SK-N-MC (cell line): Measurements from ENCODE around the gene OSMR.
A peak's percentile ranks its signal among the peaks of the same experiment; 100 is the strongest.

Source experiments
- DNase-seq: peaks from one replicate; pipeline ENCODE4 v3.0.0-alpha.2; 2011; ENCODE audit warnings: low read depth, low spot score
- H3K27ac ChIP-seq: fragments of 200-600 bp; sonication (generic); 2 replicates; pipeline ENCODE4 v1.5.1; 2016; ENCODE audit warnings: mixed run types
- H3K36me3 ChIP-seq: fragments of 200-600 bp; sonication (generic); 2 replicates; pipeline ENCODE4 v1.6.1; 2017; ENCODE audit warnings: antibody characterized with exemption, low read length, mixed read lengths; ENCODE audit not compliant: insufficient read depth
- H3K4me3 ChIP-seq: fragments of 200-600 bp; sonication (generic); 2 replicates; pipeline ENCODE4 v1.5.1; 2016
- H3K9ac ChIP-seq: fragments of 200-600 bp; sonication (generic); 2 replicates; pipeline ENCODE4 v1.8.0; 2017; ENCODE audit warnings: mixed run types, mixed read lengths; ENCODE audit not compliant: insufficient read length
- H3K9me3 ChIP-seq: fragments of 200-600 bp; sonication (generic); 2 replicates; pipeline ENCODE4 v1.6.1; 2017; ENCODE audit warnings: low read depth, mild to moderate bottlenecking, antibody characterized with exemption, low read length, moderate library complexity, mixed read lengths
- EZH2 ChIP-seq: fragments of 200-600 bp; sonication (generic); IDR thresholded peaks from one replicate; pipeline ENCODE4 v1.6.1; 2017; ENCODE audit warnings: antibody characterized with exemption
- FOXP2 ChIP-seq: optimal IDR thresholded peaks from 2 replicates; pipeline ENCODE3; 2011; ENCODE audit warnings: mild to moderate bottlenecking, moderate library complexity; ENCODE audit not compliant: insufficient read depth; ENCODE audit errors: extremely low read length, control extremely low read depth
- POLR2AphosphoS5 ChIP-seq: IDR thresholded peaks from 2 replicates; pipeline ENCODE4 v1.6.1; 2012; ENCODE audit warnings: mild to moderate bottlenecking, low read depth, low read length, borderline replicate concordance

OSMR gene

DNA sequence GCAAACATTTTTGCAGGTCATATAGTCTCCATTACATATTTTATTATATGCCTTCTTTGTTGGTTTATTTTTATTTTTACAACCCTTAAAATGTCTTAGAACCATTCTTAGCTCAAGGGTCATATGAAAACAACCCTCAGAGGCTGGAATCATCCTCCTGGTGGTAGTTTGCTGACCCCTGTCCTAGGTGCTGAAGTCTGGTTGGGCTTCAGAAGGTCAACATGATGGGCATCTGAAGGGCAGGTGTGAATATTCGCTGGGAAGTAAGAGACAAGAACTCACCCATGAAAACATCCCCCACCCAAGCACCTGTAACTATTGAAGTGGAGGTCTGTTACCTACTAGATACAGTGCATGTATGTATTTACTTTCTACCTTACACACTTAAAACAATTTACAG is 75.4 kb downstream of the OSMR start:
- DNase-seq, result no peak
- Histone ChIP-seq H3K9me3 (no peaks in the 10 kb centered on the region), H3K4me3 (no peak overlapping the region), H3K36me3 (peaks cover 23% of the 10 kb centered on the region), H3K9ac (no peak overlapping the region), H3K27ac (no peak overlapping the region)
- no peak for TF ChIP-seq EZH2
- no peak for TF ChIP-seq FOXP2
- TF ChIP-seq POLR2AphosphoS5, result no peak

- no peak overlapping the region for H3K27ac ChIP-seq
- H3K9ac ChIP-seq, result no peak overlapping the region
- TF ChIP-seq POLR2AphosphoS5, result no peak
- no peak for TF ChIP-seq EZH2
- TF ChIP-seq FOXP2, result no peak
- no peak overlapping the region for H3K4me3 ChIP-seq
- peak; percentile 32 for DNase-seq
- H3K9me3 ChIP-seq, result no peaks in the 10 kb centered on the region
- H3K36me3 ChIP-seq, result peaks cover 34% of the 10 kb centered on the region
Observed at GRCh38 chr5:38922199-38922598, 76.4 kb downstream of the OSMR start.

DNA sequence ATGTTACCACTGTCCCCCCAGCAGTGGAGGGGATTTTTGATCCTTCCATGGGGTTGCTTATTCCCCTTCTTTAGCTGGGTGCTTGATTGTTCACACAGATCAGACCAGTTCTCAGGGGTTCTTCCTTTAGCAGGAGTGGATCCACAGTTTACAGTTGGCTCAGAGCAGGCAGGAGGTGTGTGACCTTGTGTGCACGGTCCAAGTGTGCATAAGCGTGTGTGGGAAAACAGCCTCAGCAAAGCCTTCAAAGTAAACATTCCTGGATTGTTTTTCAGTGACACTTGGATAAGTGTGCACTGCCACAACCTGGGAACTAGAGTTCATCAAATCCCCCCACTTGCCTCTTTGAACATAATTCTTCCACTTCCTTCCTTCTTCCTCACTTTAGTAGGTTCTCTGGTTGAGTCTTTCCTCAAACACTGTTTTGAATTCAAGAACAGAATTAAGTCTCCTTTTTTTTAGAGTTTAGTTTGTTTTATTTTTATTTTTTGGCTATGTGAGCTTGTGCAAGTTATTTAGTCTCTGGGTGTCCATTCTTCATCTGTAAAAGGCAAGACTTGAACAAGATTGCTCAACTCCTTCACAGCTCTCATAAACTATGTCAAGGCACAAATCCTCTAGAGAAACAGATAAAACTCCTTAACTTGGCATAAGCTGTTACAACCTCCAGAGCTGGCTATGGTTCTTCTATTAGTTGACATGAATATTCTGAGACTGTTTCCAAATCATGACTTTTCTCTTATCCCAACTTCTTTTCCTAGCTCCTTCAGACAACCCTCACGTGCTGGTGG is 78.0 kb downstream of the OSMR start:
- TF ChIP-seq POLR2AphosphoS5, result no peak
- TF ChIP-seq FOXP2, result no peak
- TF ChIP-seq EZH2, result no peak
- Histone ChIP-seq H3K9ac (no peak overlapping the region), H3K9me3 (no peaks in the 10 kb centered on the region), H3K4me3 (no peak overlapping the region), H3K27ac (no peak overlapping the region), H3K36me3 (peaks cover 38% of the 10 kb centered on the region)
- DNase-seq, result peak; percentile 14

DNA sequence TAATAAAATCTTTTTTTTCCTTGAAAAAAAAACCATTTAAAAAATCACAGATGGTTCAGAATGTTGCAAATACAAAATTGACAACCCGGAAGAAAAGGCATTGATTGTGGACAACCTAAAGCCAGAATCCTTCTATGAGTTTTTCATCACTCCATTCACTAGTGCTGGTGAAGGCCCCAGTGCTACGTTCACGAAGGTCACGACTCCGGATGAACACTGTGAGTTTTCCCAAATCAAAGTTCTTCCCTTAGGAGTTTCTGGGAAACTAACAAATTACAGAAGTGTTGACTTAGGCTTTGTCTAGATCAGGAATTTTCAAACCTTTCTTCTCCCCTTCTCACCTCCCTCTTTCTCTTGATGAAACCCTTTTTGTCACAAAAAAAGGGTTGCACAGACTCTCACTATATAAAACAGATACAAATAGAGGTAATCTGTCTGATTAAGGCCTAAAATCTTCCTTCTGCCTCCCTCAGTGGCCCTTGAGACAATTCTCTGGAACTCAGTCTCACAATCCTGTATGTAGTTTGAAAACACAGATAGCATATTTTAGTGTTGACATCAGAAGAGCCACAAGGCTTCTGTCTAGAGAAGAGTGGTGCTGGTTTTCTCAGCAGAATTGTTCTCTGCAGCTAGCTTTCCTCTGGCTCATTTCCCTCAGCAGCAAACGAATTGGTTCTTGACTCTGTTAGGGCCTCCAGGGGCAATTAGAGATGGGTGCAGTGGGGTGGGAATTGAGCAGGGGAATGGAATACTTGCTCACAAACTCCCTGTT is 79.5 kb downstream of the OSMR start:
- no peak for DNase-seq

DNA sequence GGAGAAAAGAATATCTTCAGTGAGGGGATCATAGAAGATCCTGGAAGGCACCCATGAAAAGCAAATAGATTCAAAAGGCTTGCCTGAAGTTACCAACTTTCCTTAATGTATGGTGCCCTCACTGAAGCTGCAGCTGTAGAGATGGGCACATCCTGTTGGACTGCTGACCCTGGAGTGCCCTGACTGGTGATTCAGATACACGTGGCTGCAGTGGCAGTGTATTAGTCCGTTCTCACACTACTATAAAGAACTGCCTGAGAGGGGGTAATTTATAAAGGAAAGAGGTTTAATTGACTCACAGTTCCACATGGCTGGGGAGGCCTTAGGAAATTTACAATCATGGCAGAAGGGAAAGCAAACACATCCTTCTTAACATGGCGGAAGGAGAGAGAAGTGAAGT is 80.3 kb downstream of the OSMR start:
- Histone ChIP-seq H3K4me3 (no peak overlapping the region), H3K9me3 (no peaks in the 10 kb centered on the region), H3K27ac (no peak overlapping the region), H3K9ac (no peak overlapping the region), H3K36me3 (peaks cover 37% of the 10 kb centered on the region)
- TF ChIP-seq POLR2AphosphoS5, result no peak
- no peak for TF ChIP-seq EZH2
- no peak for TF ChIP-seq FOXP2
- DNase-seq, result no peak

More for the DNA sequence above, 79.5 kb downstream of the OSMR start:
- Histone ChIP-seq H3K36me3 (peaks cover 37% of the 10 kb centered on the region), H3K4me3 (no peak overlapping the region), H3K27ac (no peak overlapping the region), H3K9ac (no peak overlapping the region), H3K9me3 (no peaks in the 10 kb centered on the region)
- no peak for TF ChIP-seq POLR2AphosphoS5
- no peak for TF ChIP-seq EZH2
- TF ChIP-seq FOXP2, result no peak

GRCh38 chr5:38927470-38927869 is 81.7 kb downstream of the OSMR start:
- TF ChIP-seq EZH2 (no peak), FOXP2 (no peak), POLR2AphosphoS5 (no peak)
- Histone ChIP-seq H3K9ac (no peak overlapping the region), H3K27ac (no peak overlapping the region), H3K4me3 (no peak overlapping the region), H3K36me3 (peaks cover 36% of the 10 kb centered on the region), H3K9me3 (no peaks in the 10 kb centered on the region)
- no peak for DNase-seq

GRCh38 chr5:38929838-38930237 is 84.0 kb downstream of the OSMR start:
- Histone ChIP-seq H3K9ac (no peak overlapping the region), H3K27ac (no peak overlapping the region), H3K36me3 (peaks cover 43% of the 10 kb centered on the region), H3K9me3 (no peaks in the 10 kb centered on the region), H3K4me3 (no peak overlapping the region)
- no peak for DNase-seq
- TF ChIP-seq FOXP2 (no peak), POLR2AphosphoS5 (no peak), EZH2 (no peak)

GRCh38 chr5:38931731-38932130 is 85.9 kb downstream of the OSMR start:
- H3K9me3 ChIP-seq, result no peaks in the 10 kb centered on the region
- TF ChIP-seq FOXP2, result no peak
- no peak for TF ChIP-seq EZH2
- no peak for TF ChIP-seq POLR2AphosphoS5

More at GRCh38 chr5:38931731-38932130, 85.9 kb downstream of the OSMR start:
- Histone ChIP-seq H3K36me3 (peaks cover 40% of the 10 kb centered on the region), H3K27ac (no peak overlapping the region), H3K9ac (no peak overlapping the region), H3K4me3 (no peak overlapping the region)
- no peak for DNase-seq
